NCI-H748 treated with DMSO at 0.1 percent for 48 hours (cell line): ENCODE measurements around the gene ALPG.
"Not testable (repeated sequence)": the region's sequence is repeated elsewhere in the genome, so short reads cannot be mapped to it uniquely, and the experiment has no call there.

Source experiments
- DNase-seq: peaks from one replicate; lab custom pipeline; 2025; lab: John Stamatoyannopoulos, UW

ALPG gene

DNA sequence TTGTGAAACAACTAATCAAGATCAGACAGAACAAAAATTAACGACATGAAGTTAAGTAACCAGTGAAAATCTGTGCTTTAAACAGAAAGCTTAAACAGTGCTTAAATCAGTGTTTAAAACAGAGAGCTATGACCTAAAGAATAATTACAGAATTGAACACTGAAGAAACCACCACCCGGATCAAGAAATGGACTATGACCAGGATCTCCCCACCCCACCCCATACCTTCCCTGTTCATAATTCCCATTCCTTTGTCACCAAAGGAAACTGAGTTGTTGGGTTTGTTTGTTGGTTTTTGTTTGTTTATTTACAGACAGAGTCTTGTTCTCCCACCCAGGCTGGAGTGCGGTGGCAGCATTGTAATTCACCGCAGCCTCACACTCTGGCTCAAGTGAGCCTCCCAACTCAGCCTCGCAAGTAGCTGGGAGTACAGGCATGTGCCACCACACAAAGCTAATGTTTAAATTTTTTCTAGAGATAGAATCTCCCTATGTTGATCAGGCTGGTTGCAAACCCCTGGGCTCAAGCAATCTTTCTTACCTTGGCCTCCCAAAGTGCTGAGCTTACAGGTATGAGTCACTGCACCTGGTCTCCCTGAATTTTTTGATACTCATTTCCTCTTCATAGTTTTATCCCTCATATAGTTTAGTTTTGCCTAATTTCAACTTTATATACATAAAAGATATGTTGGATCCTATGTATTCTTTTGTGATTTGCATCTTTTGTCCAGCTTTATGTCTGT is 8.2 kb upstream of the ALPG start:
- no peak for DNase-seq

DNA sequence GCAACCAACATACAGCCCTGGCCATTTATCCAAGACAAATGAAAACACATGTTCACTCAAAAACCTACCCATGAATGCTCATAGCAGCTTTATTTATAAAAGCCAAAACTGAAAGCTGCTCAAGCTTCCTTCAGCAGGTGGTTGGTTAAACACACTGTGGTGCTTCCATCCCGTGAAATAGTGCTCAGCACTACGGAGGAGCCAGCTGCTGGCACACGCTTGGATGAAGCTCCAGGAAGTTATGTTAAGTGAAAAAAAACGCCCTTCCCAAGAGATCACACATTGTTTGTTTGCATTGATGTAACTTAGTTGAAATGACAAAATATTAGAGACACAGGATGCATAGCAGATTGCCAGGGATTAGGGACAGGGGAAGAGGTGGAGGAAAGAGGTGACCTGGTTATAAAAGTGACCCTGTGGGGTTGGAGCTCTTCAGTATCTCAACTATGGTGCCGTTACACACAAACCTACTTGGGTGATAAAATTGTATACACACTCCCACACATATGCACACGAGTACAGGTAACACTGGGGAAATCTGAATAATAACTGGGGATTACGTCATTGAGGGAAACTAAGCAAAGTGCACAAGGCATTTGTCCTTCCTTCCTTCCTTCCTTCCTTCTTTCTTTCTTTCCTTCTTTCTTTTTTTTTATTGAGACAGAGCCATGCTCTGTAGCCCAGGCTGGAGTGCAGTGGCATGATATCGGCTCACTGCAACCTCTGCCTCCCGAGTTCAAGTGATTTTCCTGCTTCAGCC is 6.2 kb upstream of the ALPG start:
- no peak for DNase-seq

DNA sequence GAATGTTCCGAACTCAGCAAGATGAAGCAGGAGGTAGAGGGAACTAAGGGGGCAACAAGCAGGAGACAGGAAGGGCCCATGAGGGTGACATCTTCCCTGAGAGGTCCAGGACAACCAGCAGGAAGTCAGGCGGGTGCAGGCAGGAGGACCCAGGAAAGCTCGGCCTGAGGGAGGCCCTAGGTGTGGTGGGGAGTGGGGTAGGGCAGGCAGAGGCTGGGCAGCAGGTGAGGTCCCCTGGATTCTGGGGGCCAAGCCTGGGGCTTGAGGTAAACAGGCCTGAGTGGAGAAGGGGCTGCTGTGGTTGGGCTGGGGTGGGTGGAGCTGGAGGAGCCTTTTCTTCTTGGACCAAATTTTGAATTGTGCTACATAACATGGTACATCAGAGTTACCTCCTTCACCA is 4.1 kb upstream of the ALPG start:
- no peak for DNase-seq

DNA sequence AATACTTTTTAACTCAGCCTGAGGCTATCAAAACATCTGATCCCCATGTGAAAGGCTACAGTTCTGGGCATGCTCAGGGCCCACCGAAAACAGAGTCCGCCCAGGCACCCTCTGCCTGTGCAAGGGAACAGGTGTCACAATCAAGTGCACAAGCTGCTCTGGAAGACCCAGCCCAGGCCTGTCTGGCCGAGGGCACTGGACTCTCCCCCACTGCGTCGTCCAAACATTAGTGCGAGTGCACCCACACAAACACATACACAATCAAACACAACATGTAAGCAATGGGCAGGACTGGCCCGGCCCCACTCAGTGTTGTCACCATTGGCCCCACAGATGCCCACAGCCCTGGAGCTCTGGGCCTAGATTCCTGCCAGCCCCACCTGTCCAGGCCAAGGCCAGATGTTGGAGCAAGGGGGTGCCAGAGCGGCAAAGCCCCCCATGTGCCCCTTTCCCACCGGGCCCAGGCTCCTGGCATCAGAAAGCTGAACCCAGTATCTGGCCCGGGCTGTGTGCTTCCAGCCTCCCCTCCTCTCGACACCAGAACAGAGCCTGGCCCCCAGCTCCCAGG is 617 bp upstream of the ALPG start:
- no peak for DNase-seq

GRCh38 chr2:232407428-232408150 is 945 bp downstream of the ALPG start:
- DNase-seq: not testable (repeated sequence)

DNA sequence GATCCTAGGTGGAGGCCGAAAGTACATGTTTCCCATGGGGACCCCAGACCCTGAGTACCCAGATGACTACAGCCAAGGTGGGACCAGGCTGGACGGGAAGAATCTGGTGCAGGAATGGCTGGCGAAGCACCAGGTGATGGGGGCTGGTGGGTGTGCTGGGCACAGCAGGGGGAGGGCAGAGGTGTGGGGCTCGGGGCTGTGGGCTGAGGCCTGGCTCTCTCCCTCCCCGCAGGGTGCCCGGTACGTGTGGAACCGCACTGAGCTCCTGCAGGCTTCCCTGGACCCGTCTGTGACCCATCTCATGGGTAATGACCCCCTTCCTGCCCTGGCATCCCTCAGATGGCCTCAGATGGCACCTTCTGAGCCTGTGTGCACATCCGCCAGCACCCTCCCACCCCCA is 1.6 kb downstream of the ALPG start:
- DNase-seq: not testable (repeated sequence)

- DNase-seq: not testable (repeated sequence)
Observed at GRCh38 chr2:232409617-232410016, 3.0 kb downstream of the ALPG start.

DNA sequence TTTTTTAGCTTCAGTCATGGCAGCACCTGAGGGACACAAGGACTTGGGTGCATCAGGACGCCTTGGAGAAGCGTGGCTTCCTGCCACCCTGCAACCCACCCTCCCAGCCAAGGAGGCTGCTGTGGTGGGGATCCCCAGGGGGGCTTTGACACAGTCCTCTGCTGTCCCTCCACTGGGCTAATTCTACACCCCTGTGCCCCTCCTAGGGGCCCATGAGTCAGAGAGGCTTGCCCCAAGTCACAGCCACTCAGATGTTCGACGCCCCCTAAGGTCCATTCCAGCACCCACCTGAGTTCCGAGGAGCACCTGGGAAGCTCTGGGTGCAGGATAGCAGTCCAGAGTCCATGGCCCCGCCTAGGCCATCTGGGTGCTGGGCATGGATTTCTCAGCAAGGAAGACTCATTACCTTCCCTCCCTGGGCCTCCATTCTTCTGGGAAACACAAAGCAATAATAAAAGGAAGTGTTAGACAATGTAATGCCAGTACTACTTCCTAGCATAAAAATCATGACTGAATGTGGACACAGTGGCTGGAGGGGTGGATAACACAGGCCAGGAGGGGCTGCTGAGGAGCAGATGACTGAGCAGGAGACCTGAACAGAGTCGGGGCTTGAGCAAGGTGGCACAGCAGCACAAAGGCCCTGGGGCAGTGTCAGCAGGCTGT is 3.7 kb downstream of the ALPG start:
- DNase-seq: no peak

- DNase-seq: no peak
Observed at GRCh38 chr2:232411901-232412629, 5.4 kb downstream of the ALPG start.

GRCh38 chr2:232412986-232413385 is 6.3 kb downstream of the ALPG start:
- DNase-seq: no peak

- DNase-seq: no peak
Observed at GRCh38 chr2:232415138-232415690, 8.6 kb downstream of the ALPG start.

- DNase-seq: no peak
Observed at GRCh38 chr2:232415736-232416520, 9.3 kb downstream of the ALPG start.

DNA sequence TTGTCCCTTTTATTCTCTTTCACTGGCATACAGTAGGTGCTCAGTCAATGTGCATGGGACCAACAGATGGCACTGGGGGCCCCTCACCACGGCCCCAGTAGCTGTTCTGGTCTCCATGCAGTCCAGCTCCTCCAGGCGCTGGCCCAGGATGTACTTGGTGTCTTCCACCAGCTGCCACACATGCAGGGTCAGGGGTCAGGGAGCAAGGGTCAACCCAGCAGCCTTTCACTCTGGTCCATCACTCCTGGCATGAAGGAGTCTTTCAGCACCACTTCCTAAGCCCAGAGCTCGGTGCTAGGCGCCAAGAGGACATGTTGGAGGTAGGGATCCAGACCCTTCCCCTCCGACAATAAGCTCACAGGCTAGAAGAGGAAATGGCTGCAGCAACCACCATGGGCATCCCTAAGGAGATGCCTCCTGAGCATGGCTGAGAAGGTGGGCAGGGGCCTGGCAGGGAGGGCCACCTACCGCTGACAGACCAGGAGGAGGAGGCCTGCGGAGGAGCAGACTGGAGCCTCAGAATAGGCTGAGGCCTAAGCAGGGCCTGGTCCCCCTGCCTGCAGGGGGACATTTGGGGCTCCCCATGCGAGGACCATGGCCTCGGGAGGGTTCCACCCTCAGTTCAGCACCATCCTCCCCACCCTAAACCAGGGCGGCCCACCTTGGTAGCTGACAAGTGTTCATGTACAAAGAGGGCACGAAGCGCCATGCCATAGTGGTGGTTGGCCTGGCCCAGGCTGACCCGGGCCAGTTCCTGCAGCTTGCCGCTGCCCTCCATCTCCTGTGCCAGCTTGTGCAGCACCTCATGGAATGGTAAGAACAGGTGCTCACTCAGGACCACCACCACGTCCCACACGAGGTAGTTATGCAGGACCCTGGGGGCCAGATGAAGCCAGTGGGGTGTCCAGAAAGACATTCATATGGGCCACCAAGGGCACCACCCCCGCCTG is 10.2 kb downstream of the ALPG start:
- DNase-seq: no peak

- no peak for DNase-seq
Observed at GRCh38 chr2:232417489-232417888, 10.8 kb downstream of the ALPG start.

DNA sequence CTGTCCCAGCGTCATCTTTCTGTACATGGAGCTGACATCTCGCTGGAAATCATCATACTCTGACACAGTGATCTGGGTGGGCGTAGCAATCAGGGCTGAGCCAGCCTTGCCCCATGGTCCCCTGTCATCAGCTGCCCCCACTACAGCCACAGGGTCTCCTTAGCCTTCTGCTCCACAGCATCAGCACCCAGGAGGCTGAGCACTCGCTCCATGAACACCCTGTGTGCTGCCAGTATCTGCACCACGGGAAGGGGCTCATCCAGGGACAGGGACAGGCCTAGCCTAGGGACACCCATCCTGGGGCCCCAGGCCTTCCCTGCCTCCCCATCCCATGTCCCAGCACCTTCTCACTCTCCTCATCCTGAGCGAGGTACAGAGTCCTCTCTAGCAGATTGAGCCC is 11.4 kb downstream of the ALPG start:
- no peak for DNase-seq

- DNase-seq: peak; percentile 35
Observed at GRCh38 chr2:232418466-232419244, 12.0 kb downstream of the ALPG start.

- no peak for DNase-seq
Observed at GRCh38 chr2:232419245-232420072, 12.8 kb downstream of the ALPG start.
